ENCODE results near the gene PRKCZ. TPM values are rescaled to one million over a fixed set of nuclear protein-coding genes. Genes with fewer than 3 reads are reported as not detected.

Gene PRKCZ
- total and polyA plus RNA-seq, 2 of the 4 experiments (the other 2 are of a cell fraction) = 2.0 to 3.5 TPM

DNA sequence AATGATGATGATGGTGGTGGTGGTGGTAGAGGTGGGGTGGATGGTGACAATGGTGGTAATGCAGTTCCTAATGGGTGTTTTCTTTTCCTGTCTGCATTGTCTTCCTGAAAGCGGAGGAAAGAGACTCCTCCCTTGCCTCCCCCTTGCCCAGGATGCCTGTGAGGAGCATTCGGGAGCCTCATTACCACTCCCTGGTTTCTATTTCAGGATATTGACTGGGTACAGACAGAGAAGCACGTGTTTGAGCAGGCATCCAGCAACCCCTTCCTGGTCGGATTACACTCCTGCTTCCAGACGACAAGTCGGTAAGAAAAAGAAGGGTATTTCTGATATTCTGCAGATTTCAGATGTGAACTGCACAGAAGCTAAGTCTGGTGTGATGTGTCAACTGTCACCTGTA is 105.6 kb downstream of the PRKCZ start:
- no peak overlapping the region for H3K56ac ChIP-seq (ENCODE audit: extremely low read depth, insufficient read depth, low read length)
- 73% methylated on average over 3 of the region's 6 CpGs; no CpG with 5 or more reads in 1 of the 2 experiments for WGBS, 2 experiments (ENCODE audit: extremely low coverage in 2 of 2, insufficient read length in 1 of 2)
- H2AK9ac ChIP-seq (replicated peaks; ENCODE audit: low read depth, low read length, poor library complexity) = no peak overlapping the region
- no peak overlapping the region for H3K4ac ChIP-seq (ENCODE audit: low read depth, low read length)
- H2BK120ac ChIP-seq (ENCODE audit: low read depth, low read length) = no peak overlapping the region
- in situ Hi-C loops (cut with MboI; ENCODE audit: low sequenced_read_pairs) (loop anchor here (10.0 kb wide), 1 partner anchor 191 kb away; no protein-coding TSS in a partner anchor), dilution Hi-C loops (cut with HindIII; ENCODE audit: low sequenced_read_pairs, unreplicated experiment) (no loop called here), intact Hi-C loops (cut with micrococcal nuclease) (no loop called here)
- CTCF ChIA-PET = no interaction called here
- no peaks in the 10 kb centered on the region for H3K9me1 ChIP-seq (ENCODE audit: insufficient read depth, low read length)
- no peaks in the 10 kb centered on the region for H4K20me1 ChIP-seq (ENCODE audit: insufficient read depth, low read length)
- no peak overlapping the region for H4K91ac ChIP-seq (ENCODE audit: insufficient read depth, low read depth, low read length)
- no peak overlapping the region for H3K27ac ChIP-seq (ENCODE audit: insufficient read depth, low read length)
- H3K14ac ChIP-seq (replicated peaks; ENCODE audit: low read depth, low read length) = no peak overlapping the region
- no peak overlapping the region for H2AFZ ChIP-seq (replicated peaks; ENCODE audit: low read length, poor library complexity)
- no peak overlapping the region for H3K9ac ChIP-seq (ENCODE audit: low read depth, low read length)
- H2BK20ac ChIP-seq (ENCODE audit: low read depth, low read length) = no peak overlapping the region
- H3K4me3 ChIP-seq (ENCODE audit: insufficient read depth, low read depth, low read length) = no peak overlapping the region
- H2BK5ac ChIP-seq (ENCODE audit: low read depth, low read length, poor library complexity, severe bottlenecking) = no peak overlapping the region
- BruUV-seq (replicated peaks) = no TSS peak
- H4K8ac ChIP-seq (ENCODE audit: low read depth in 2 of 2, low read length in 2 of 2) = no peak overlapping the region
- ATAC-seq (ENCODE audit: low read depth) (no peak), DNase-seq (no peak)
- H3K9me3 ChIP-seq (ENCODE audit: control insufficient read depth, insufficient read depth, low read length) = no peaks in the 10 kb centered on the region
- no peak overlapping the region for H4K5ac ChIP-seq (ENCODE audit: low read depth, low read length)
- no peak for TF ChIP-seq MAFK (IDR thresholded peaks at IDR 0.05; ENCODE audit: low read depth, low read length)
- TF ChIP-seq, protein P1, sequence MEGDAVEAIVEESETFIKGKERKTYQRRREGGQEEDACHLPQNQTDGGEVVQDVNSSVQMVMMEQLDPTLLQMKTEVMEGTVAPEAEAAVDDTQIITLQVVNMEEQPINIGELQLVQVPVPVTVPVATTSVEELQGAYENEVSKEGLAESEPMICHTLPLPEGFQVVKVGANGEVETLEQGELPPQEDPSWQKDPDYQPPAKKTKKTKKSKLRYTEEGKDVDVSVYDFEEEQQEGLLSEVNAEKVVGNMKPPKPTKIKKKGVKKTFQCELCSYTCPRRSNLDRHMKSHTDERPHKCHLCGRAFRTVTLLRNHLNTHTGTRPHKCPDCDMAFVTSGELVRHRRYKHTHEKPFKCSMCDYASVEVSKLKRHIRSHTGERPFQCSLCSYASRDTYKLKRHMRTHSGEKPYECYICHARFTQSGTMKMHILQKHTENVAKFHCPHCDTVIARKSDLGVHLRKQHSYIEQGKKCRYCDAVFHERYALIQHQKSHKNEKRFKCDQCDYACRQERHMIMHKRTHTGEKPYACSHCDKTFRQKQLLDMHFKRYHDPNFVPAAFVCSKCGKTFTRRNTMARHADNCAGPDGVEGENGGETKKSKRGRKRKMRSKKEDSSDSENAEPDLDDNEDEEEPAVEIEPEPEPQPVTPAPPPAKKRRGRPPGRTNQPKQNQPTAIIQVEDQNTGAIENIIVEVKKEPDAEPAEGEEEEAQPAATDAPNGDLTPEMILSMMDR (conservative IDR thresholded peaks at IDR 0.05; ENCODE audit: low read depth, low read length) = no peak
- no peak for TF ChIP-seq RCOR1 (IDR thresholded peaks at IDR 0.05; ENCODE audit: insufficient replicate concordance, low read length)
- TF ChIP-seq CHD1 (IDR thresholded peaks at IDR 0.05; ENCODE audit: low read depth, low read length) = no peak
- TF ChIP-seq, protein P2, sequence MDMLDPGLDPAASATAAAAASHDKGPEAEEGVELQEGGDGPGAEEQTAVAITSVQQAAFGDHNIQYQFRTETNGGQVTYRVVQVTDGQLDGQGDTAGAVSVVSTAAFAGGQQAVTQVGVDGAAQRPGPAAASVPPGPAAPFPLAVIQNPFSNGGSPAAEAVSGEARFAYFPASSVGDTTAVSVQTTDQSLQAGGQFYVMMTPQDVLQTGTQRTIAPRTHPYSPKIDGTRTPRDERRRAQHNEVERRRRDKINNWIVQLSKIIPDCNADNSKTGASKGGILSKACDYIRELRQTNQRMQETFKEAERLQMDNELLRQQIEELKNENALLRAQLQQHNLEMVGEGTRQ (IDR thresholded peaks at IDR 0.05; ENCODE audit: low read depth, low read length) = no peak
- TF ChIP-seq CEBPB (IDR thresholded peaks at IDR 0.05; ENCODE audit: low read depth, low read length) = no peak
- TF ChIP-seq, protein P3, sequence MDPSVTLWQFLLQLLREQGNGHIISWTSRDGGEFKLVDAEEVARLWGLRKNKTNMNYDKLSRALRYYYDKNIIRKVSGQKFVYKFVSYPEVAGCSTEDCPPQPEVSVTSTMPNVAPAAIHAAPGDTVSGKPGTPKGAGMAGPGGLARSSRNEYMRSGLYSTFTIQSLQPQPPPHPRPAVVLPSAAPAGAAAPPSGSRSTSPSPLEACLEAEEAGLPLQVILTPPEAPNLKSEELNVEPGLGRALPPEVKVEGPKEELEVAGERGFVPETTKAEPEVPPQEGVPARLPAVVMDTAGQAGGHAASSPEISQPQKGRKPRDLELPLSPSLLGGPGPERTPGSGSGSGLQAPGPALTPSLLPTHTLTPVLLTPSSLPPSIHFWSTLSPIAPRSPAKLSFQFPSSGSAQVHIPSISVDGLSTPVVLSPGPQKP (IDR thresholded peaks at IDR 0.05; ENCODE audit: borderline replicate concordance, low read depth, low read length) = no peak
- TF ChIP-seq BHLHE40 (IDR thresholded peaks at IDR 0.05; ENCODE audit: low read depth, low read length) = no peak
- TF ChIP-seq FOS (IDR thresholded peaks at IDR 0.05; ENCODE audit: low read depth, low read length) = no peak
- no peak for TF ChIP-seq NFE2L2 (IDR thresholded peaks at IDR 0.05; ENCODE audit: low read depth, low read length)
- no peak for TF ChIP-seq RAD21 (IDR thresholded peaks at IDR 0.05; ENCODE audit: low read length)
- no peak overlapping the region for H2BK15ac ChIP-seq (ENCODE audit: low read depth, low read length)
- no peaks in the 10 kb centered on the region for H3K79me1 ChIP-seq (ENCODE audit: low read depth in 1 of 2, low read length in 2 of 2)
- no peak overlapping the region for H3K23ac ChIP-seq (ENCODE audit: low read depth, low read length)
- peaks cover 8% of the 10 kb centered on the region; the same call in 1 of the 2 replicates for H3K27me3 ChIP-seq (ENCODE audit: control insufficient read depth, insufficient read depth, low read length)
- POLR2A ChIA-PET (ENCODE audit: unreplicated experiment) = no interaction called here
- H3K4me2 ChIP-seq (ENCODE audit: low read depth, low read length) = no peak overlapping the region
- H3K4me1 ChIP-seq (ENCODE audit: control insufficient read depth, insufficient read depth, low read length) = no peaks in the 10 kb centered on the region
- no peaks in the 10 kb centered on the region for H3K36me3 ChIP-seq (ENCODE audit: control insufficient read depth, insufficient read depth, low read length)
- H2AK5ac ChIP-seq (ENCODE audit: low read depth, low read length) = no peak overlapping the region
- H3K18ac ChIP-seq (ENCODE audit: low read depth, low read length) = no peak overlapping the region
